Neural cell (in vitro differentiated cells): ENCODE measurements around the gene ARTN.

ENCODE experiments used
- SMC3 ChIP-seq: fragments of 450-650 bp; conservative IDR thresholded peaks from 2 replicates; pipeline ENCODE4 v1.6.1; 2014; ENCODE audit warnings: antibody characterized with exemption, mild to moderate bottlenecking, moderate library complexity; ENCODE audit not compliant: poor library complexity
- TF ChIP-seq, protein P1 (sequence below): fragments of 450-650 bp; IDR thresholded peaks from 2 replicates; pipeline ENCODE4 v1.5.1; 2014; ENCODE audit warnings: antibody characterized with exemption, mild to moderate bottlenecking, moderate library complexity; ENCODE audit not compliant: poor library complexity, severe bottlenecking

- no peak for TF ChIP-seq SMC3
- TF ChIP-seq, protein P1, sequence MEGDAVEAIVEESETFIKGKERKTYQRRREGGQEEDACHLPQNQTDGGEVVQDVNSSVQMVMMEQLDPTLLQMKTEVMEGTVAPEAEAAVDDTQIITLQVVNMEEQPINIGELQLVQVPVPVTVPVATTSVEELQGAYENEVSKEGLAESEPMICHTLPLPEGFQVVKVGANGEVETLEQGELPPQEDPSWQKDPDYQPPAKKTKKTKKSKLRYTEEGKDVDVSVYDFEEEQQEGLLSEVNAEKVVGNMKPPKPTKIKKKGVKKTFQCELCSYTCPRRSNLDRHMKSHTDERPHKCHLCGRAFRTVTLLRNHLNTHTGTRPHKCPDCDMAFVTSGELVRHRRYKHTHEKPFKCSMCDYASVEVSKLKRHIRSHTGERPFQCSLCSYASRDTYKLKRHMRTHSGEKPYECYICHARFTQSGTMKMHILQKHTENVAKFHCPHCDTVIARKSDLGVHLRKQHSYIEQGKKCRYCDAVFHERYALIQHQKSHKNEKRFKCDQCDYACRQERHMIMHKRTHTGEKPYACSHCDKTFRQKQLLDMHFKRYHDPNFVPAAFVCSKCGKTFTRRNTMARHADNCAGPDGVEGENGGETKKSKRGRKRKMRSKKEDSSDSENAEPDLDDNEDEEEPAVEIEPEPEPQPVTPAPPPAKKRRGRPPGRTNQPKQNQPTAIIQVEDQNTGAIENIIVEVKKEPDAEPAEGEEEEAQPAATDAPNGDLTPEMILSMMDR: no peak
Measured at GRCh38 chr1:43900386-43900785, 33.2 kb upstream of the ARTN start.
